Glutamatergic neuron (in vitro differentiated cells): ENCODE results near the gene OCIAD2. TPM values are rescaled to one million over a fixed set of nuclear protein-coding genes. Genes with fewer than 3 reads are reported as not detected.
"Not testable (repeated sequence)": the region's sequence is repeated elsewhere in the genome, so short reads cannot be mapped to it uniquely, and the experiment has no call there.

Experiments used
- DNase-seq: peaks from one replicate; pipeline ENCODE4 v3.0.0; 2022
- H3K27ac Mint-ChIP-seq: one replicate; pipeline ENCODE4 v1.8.0; 2020; ENCODE audit warnings: mild to moderate bottlenecking, mixed read lengths, inconsistent platforms; ENCODE audit not compliant: unreplicated experiment
- H3K27me3 Mint-ChIP-seq: one replicate; pipeline ENCODE4 v1.8.0; 2020; ENCODE audit warnings: mild to moderate bottlenecking, moderate library complexity, mixed read lengths, inconsistent platforms; ENCODE audit not compliant: unreplicated experiment
- H3K36me3 Mint-ChIP-seq: one replicate; pipeline ENCODE4 v1.8.0; 2020; ENCODE audit warnings: mild to moderate bottlenecking, mixed read lengths, inconsistent platforms; ENCODE audit not compliant: unreplicated experiment
- H3K4me1 Mint-ChIP-seq: one replicate; pipeline ENCODE4 v1.8.0; 2020; ENCODE audit warnings: mild to moderate bottlenecking, low read depth, mixed read lengths, inconsistent platforms; ENCODE audit not compliant: unreplicated experiment
- H3K4me3 Mint-ChIP-seq: one replicate; pipeline ENCODE4 v1.8.0; 2020; ENCODE audit warnings: mild to moderate bottlenecking, mixed read lengths, inconsistent platforms; ENCODE audit not compliant: unreplicated experiment
- H3K9me3 Mint-ChIP-seq: one replicate; pipeline ENCODE4 v1.8.0; 2020; ENCODE audit warnings: mild to moderate bottlenecking, moderate library complexity, mixed read lengths, inconsistent platforms; ENCODE audit not compliant: unreplicated experiment
- total RNA-seq: library from RNA; stranded (reverse); fragmentation: NEBNext Ultra II Directional; extraction: Animal tissue kit (Norgen Biotek cat#: 25700); gene quantifications from one replicate; pipeline ENCODE4 v1.2.1, GENCODE V29; 2021; ENCODE audit not compliant: unreplicated experiment
- TF ChIP-seq, protein P1 (sequence below): fragments of 200-600 bp; sonication (generic); IDR thresholded peaks from one replicate; pipeline ENCODE4 v1.5.0; 2021; ENCODE audit not compliant: partially characterized antibody, unreplicated experiment

OCIAD2 gene
- total RNA-seq, 1 donor from 2014 or later = 66.7 TPM

DNA sequence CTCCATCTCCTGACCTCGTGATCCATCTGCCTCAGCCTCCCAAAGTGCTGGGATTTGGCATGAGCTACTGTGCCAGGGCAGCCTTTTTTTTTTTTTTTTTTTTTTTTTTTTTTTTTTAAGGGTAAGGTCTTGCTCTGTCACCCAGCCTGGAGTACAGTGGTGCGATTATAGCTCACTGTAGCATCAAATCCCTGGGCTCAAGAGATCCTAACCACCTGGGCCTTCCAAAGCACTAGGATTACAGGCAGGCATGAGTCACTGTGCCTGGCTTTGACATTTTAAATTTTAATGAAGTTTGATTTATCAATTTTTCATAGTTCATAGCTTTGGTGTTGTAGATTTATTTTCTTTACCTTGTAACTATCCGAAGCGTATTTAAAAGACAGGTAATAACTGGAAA is 17.8 kb upstream of the OCIAD2 start:
- Mint-ChIP-seq H3K9me3 (peaks cover 2% of the 10 kb centered on the region), H3K4me3 (no peak overlapping the region), H3K36me3 (no peaks in the 10 kb centered on the region), H3K27ac (no peak overlapping the region), H3K27me3 (no peaks in the 10 kb centered on the region), H3K4me1 (no peaks in the 10 kb centered on the region)
- TF ChIP-seq, protein P1, sequence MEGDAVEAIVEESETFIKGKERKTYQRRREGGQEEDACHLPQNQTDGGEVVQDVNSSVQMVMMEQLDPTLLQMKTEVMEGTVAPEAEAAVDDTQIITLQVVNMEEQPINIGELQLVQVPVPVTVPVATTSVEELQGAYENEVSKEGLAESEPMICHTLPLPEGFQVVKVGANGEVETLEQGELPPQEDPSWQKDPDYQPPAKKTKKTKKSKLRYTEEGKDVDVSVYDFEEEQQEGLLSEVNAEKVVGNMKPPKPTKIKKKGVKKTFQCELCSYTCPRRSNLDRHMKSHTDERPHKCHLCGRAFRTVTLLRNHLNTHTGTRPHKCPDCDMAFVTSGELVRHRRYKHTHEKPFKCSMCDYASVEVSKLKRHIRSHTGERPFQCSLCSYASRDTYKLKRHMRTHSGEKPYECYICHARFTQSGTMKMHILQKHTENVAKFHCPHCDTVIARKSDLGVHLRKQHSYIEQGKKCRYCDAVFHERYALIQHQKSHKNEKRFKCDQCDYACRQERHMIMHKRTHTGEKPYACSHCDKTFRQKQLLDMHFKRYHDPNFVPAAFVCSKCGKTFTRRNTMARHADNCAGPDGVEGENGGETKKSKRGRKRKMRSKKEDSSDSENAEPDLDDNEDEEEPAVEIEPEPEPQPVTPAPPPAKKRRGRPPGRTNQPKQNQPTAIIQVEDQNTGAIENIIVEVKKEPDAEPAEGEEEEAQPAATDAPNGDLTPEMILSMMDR = no peak
- DNase-seq = no peak

DNA sequence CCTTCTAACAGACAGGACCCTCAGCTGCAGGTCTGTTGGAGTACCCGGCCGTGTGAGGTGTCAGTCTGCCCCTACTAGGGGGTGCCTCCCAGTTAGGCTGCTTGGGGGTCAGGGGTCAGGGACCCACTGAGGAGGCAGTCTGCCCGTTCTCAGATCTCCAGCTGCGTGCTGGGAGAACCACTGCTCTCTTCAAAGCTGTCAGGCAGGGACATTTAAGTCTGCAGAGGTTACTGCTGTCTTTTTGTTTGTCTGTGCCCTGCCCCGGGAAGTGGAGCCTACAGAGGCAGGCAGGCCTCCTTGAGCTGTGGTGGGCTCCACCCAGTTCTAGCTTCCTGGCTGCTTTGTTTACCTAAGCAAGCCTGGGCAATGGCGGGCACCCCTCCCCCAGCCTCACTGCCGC is 16.5 kb upstream of the OCIAD2 start:
- H3K36me3 Mint-ChIP-seq, DNase-seq, H3K27me3 Mint-ChIP-seq, H3K9me3 Mint-ChIP-seq, H3K4me1 Mint-ChIP-seq, H3K27ac Mint-ChIP-seq, H3K4me3 Mint-ChIP-seq: not testable (repeated sequence)

DNA sequence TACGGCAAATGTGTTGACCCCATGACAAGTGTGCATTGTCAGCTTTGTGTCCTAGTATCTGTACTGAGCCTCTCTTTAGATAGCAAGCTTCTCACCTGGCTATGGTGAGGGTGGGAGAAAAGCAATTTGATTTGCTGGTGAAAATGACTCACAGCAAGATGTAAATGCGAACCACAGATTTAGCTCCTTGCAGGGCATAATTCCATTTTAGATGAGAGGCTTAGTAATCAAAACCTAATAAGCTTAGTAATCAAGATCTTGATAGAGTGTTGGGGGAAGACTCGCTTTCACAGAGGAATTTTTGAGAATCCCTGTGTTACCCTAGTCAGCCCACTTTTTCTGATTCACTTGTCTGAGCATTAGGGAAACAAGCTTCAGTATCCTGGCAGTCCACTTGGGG is 7.7 kb upstream of the OCIAD2 start:
- peaks cover 4% of the 10 kb centered on the region for H3K9me3 Mint-ChIP-seq
- no peaks in the 10 kb centered on the region for H3K4me1 Mint-ChIP-seq
- H3K36me3 Mint-ChIP-seq = no peaks in the 10 kb centered on the region
- peaks cover 4% of the 10 kb centered on the region for H3K27me3 Mint-ChIP-seq
- H3K4me3 Mint-ChIP-seq = no peak overlapping the region
- no peak overlapping the region for H3K27ac Mint-ChIP-seq
- DNase-seq = no peak
- TF ChIP-seq, protein P1 = no peak

DNA sequence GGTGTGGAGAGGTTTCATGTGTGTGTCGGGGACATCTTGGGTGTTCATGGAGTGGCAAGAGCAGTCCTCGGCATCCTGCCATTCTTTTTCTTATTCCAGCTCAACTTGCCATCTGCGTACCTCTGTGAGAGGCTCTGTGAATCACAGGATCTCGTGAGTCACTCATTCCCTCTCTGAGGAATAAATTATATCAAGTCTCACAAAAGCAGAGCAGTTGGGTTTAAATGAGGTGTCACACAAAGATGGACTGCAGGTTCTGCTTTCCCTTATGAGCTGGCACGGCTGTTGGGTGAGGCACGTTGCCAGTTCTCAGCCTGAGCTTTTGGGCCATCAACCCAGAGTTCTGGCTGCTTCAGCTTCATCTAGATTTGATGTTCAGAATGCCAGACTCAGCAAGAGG is 6.8 kb upstream of the OCIAD2 start:
- no peaks in the 10 kb centered on the region for H3K4me1 Mint-ChIP-seq
- peaks cover 4% of the 10 kb centered on the region for H3K27me3 Mint-ChIP-seq
- DNase-seq = no peak
- H3K36me3 Mint-ChIP-seq = peaks cover 3% of the 10 kb centered on the region
- H3K27ac Mint-ChIP-seq = no peak overlapping the region
- TF ChIP-seq, protein P1 = no peak
- H3K4me3 Mint-ChIP-seq = no peak overlapping the region
- H3K9me3 Mint-ChIP-seq = peaks cover 4% of the 10 kb centered on the region

DNA sequence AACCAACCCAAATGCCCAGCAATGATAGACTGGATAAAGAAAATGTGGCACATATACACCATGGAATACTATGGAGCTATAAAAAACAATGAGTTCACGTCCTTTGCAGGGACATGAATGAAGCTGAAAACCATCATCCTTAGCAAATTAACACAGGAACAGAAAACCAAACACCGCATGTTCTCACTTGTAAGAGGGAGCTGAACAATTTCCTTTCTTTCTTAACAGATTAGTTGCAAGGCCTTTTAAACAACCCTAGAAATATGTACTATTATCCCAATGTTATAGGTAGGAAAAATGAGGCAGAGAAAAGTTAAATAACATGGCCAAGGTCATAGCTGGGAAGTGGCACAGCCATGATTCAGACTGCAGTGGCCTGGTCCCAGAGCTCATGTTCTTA is 5.8 kb upstream of the OCIAD2 start:
- Mint-ChIP-seq H3K4me3 (no peak overlapping the region), H3K9me3 (peaks cover 4% of the 10 kb centered on the region), H3K27ac (no peak overlapping the region), H3K4me1 (no peaks in the 10 kb centered on the region), H3K27me3 (peaks cover 4% of the 10 kb centered on the region), H3K36me3 (peaks cover 5% of the 10 kb centered on the region)
- no peak for DNase-seq
- TF ChIP-seq, protein P1 = no peak

DNA sequence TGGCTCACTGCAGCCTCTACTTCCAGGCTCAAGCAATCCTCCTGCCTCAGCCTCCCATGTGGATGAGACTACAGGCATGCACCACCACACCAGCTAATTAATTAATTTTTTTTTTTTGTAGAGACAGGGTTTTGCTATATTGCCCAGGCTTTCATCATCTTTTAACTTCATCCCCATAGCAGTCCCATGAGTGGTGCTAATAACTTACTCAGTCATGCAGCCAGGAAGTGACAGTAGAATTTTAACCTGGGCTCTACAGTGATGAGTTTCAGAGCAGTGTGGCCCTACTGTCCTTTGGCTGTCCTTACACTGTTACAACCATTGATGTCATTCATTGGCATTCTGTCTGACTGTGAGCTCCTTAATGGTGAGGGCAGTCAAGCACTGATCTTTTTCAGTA is 3.9 kb upstream of the OCIAD2 start:
- H3K27ac Mint-ChIP-seq = no peak overlapping the region
- DNase-seq = no peak
- peaks cover 8% of the 10 kb centered on the region for H3K27me3 Mint-ChIP-seq
- peaks cover 3% of the 10 kb centered on the region for H3K4me1 Mint-ChIP-seq
- no peak overlapping the region for H3K4me3 Mint-ChIP-seq
- TF ChIP-seq, protein P1 = no peak
- H3K36me3 Mint-ChIP-seq = peaks cover 5% of the 10 kb centered on the region
- H3K9me3 Mint-ChIP-seq = peaks cover 9% of the 10 kb centered on the region
